ENCODE results near the gene UBE2K.

DNA sequence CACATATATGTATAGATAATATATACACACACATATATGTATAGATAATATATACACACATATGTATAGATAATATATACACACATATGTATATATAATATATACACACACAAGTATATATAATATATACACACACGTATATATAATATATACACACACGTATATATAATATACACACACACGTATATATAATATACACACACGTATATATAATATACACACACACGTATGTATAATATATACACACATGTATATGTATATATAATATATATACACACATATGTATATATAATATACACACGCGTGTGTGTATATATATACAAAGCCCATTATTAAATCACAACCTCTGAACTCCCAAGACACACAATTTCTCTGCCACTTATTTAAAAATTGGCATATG is 8.0 kb upstream of the UBE2K start:
- TF ChIP-seq, protein P1, sequence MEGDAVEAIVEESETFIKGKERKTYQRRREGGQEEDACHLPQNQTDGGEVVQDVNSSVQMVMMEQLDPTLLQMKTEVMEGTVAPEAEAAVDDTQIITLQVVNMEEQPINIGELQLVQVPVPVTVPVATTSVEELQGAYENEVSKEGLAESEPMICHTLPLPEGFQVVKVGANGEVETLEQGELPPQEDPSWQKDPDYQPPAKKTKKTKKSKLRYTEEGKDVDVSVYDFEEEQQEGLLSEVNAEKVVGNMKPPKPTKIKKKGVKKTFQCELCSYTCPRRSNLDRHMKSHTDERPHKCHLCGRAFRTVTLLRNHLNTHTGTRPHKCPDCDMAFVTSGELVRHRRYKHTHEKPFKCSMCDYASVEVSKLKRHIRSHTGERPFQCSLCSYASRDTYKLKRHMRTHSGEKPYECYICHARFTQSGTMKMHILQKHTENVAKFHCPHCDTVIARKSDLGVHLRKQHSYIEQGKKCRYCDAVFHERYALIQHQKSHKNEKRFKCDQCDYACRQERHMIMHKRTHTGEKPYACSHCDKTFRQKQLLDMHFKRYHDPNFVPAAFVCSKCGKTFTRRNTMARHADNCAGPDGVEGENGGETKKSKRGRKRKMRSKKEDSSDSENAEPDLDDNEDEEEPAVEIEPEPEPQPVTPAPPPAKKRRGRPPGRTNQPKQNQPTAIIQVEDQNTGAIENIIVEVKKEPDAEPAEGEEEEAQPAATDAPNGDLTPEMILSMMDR (conservative IDR thresholded peaks at IDR 0.05; ENCODE audit: low read depth, low read length): no peak
- TF ChIP-seq EZH2phosphoT487 (IDR thresholded peaks at IDR 0.05; ENCODE audit: borderline replicate concordance, low read length): no peak

All from PC-3 (cell line).